ENCODE results near the gene SLFN13. TPM values are rescaled to one million over a fixed set of nuclear protein-coding genes. Genes with fewer than 3 reads are reported as not detected.

The SLFN13 gene
- total RNA-seq, 4 donors from 2014 or later = 5.1 to 15.0 (median 5.4) TPM

DNA sequence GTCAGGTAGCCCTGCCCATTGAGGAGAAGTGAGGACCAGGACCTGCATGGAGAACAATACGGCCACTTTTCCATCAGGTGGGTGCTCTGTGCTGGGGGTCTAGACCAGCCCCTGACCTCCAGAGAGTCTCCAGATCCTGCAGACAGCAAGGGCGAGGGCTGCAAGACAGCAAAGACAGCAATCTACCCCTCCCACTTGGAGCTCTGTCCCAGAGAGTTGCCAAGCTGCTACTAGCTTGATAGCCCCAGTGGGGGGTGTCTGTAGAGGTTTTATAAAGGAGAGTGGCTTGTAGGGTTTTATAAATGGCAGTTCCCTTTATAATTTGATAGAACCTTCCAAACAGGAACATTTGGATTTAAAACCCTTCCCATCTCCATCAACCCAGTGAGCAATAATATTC, 58.4 kb downstream of the SLFN13 start:
- H3K27me3 ChIP-seq = no peaks in the 10 kb centered on the region
- intact Hi-C loops (cut with DNase I) = no loop called here
- H3K4me3 ChIP-seq = no peak overlapping the region
- no peaks in the 10 kb centered on the region for H3K4me1 ChIP-seq
- no peaks in the 10 kb centered on the region for H3K36me3 ChIP-seq
- DNase-seq (ENCODE audit: extremely low spot score) = no peak
- TF ChIP-seq POLR2A (IDR thresholded peaks at IDR 0.05; ENCODE audit: low read depth) (no peak), EP300 (IDR thresholded peaks at IDR 0.05) (no peak), CTCF (IDR thresholded peaks at IDR 0.05) (no peak), POLR2AphosphoS5 (IDR thresholded peaks at IDR 0.05) (no peak)
- peaks cover 0 to 3% (median 0%) of the 10 kb centered on the region in 4 donors for H3K9me3 ChIP-seq
- WGBS = 100% methylated on average over 1 of the region's 2 CpGs
- no peak overlapping the region for H3K27ac ChIP-seq (replicated peaks in 1 of 4)

- DNase-seq (ENCODE audit: extremely low spot score) = no peak
- Histone ChIP-seq H3K9me3 (peaks cover 0 to 5% (median 0%) of the 10 kb centered on the region in 4 donors), H3K4me3 (no peak overlapping the region), H3K36me3 (no peaks in the 10 kb centered on the region), H3K4me1 (no peaks in the 10 kb centered on the region), H3K27me3 (no peaks in the 10 kb centered on the region), H3K27ac (replicated peaks in 1 of 4) (no peak overlapping the region)
- TF ChIP-seq POLR2A (IDR thresholded peaks at IDR 0.05; ENCODE audit: low read depth) = no peak
- TF ChIP-seq CTCF (IDR thresholded peaks at IDR 0.05) = no peak
- no peak for TF ChIP-seq EP300 (IDR thresholded peaks at IDR 0.05)
- no peak for TF ChIP-seq POLR2AphosphoS5 (IDR thresholded peaks at IDR 0.05)
- intact Hi-C loops (cut with DNase I) = no loop called here
Observed at GRCh38 chr17:35387496-35387895, 61.1 kb downstream of the SLFN13 start.

Small RNA genes within 50 kb of the gene (small RNA-seq; reads per million reads assigned to genes)
- gene AC060766.5 = 0 reads per million in 3 donors

Other genes with a start within 250 kb of the SLFN13 start
- gene SLFN5, start 205.7 kb downstream of the SLFN13 start, total RNA-seq = 10 to 100 TPM; 17.9 to 33.4 (median 26.9) TPM
- gene SLFN11, start 75.1 kb downstream of the SLFN13 start, total RNA-seq = 10 to 100 TPM; 16.2 to 30.5 (median 22.7) TPM
- gene SLFN12, start 16.3 kb downstream of the SLFN13 start, total RNA-seq = 10 to 100 TPM in 1 of 4 donors, 1 to 10 TPM in 3; 6.6 to 11.2 (median 7.7) TPM
- gene SLFN12L, start 88.9 kb upstream of the SLFN13 start, total RNA-seq = 1 to 10 TPM in 2 of 4 donors, under 1 TPM in 2; 0.32 to 1.7 (median 1.0) TPM
- not detected for gene SLFN14, start 112.1 kb upstream of the SLFN13 start, total RNA-seq
- 1 to 10 TPM; 4.1 to 9.0 (median 5.0) TPM for gene PEX12, start 129.8 kb upstream of the SLFN13 start, total RNA-seq
- 100 to 1,000 TPM; 108 to 276 (median 155) TPM for gene AP2B1, start 138.6 kb upstream of the SLFN13 start, total RNA-seq